ENCODE results near the gene LEMD1. TPM values are rescaled to one million over a fixed set of nuclear protein-coding genes. Genes with fewer than 3 reads are reported as not detected.
"Not testable (repeated sequence)": the region's sequence is repeated elsewhere in the genome, so short reads cannot be mapped to it uniquely, and the experiment has no call there.

Gene LEMD1
- total and polyA plus RNA-seq, 8 donors, result 0.95 to 3.7 (median 1.7) TPM; not detected in 5

GRCh38 chr1:205387845-205388244 lies 34.0 kb downstream of the LEMD1 start:
- Histone ChIP-seq H3K27me3 (peaks cover 0 to 16% (median 0%) of the 10 kb centered on the region in 3 donors), H3K36me3 (no peaks in the 10 kb centered on the region), H3K27ac (no peak overlapping the region), H3K4me3 (no peak overlapping the region), H3K4me1 (no peaks in the 10 kb centered on the region), H3K9me3 (no peaks in the 10 kb centered on the region)
- 90 to 98% (median 96%) methylated on average over 2 of the region's 2 CpGs for WGBS, 5 donors
- TF ChIP-seq POLR2A (IDR thresholded peaks at IDR 0.05) (no peak), CTCF (IDR thresholded peaks at IDR 0.05) (no peak), EP300 (IDR thresholded peaks at IDR 0.05) (no peak), POLR2AphosphoS5 (IDR thresholded peaks at IDR 0.05) (no peak)
- DNase-seq, result no peak
- intact Hi-C loops (cut with DNase I; ENCODE audit: low total_unique reads), result no loop called here

GRCh38 chr1:205382990-205383389 lies 38.9 kb downstream of the LEMD1 start:
- DNase-seq; H3K9me3 ChIP-seq; H3K4me3 ChIP-seq; H3K27ac ChIP-seq; intact Hi-C loops (cut with DNase I; ENCODE audit: low total_unique reads); H3K36me3 ChIP-seq; H3K4me1 ChIP-seq: not testable (repeated sequence)
- WGBS, 5 donors, result 80 to 87% (median 85%) methylated on average over 3 of the region's 3 CpGs
- H3K27me3 ChIP-seq, result peaks cover 0 to 20% (median 0%) of the 10 kb centered on the region in 3 donors

- H3K9me3 ChIP-seq, result no peaks in the 10 kb centered on the region
- WGBS, 5 donors, result 71 to 83% (median 74%) methylated on average over 4 of the region's 4 CpGs
- H3K4me1 ChIP-seq, result no peaks in the 10 kb centered on the region
- no peak overlapping the region for H3K27ac ChIP-seq
- no peak for DNase-seq
- H3K27me3 ChIP-seq, result peaks cover 0 to 23% (median 0%) of the 10 kb centered on the region in 3 donors
- intact Hi-C loops (cut with DNase I; ENCODE audit: low total_unique reads), result no loop called here
- no peaks in the 10 kb centered on the region for H3K36me3 ChIP-seq
- no peak overlapping the region for H3K4me3 ChIP-seq
- TF ChIP-seq EP300 (IDR thresholded peaks at IDR 0.05), result no peak
- TF ChIP-seq POLR2A (IDR thresholded peaks at IDR 0.05), result no peak
- no peak for TF ChIP-seq POLR2AphosphoS5 (IDR thresholded peaks at IDR 0.05)
- TF ChIP-seq CTCF (IDR thresholded peaks at IDR 0.05), result no peak
Measured at GRCh38 chr1:205382561-205382960, 39.3 kb downstream of the LEMD1 start.

- Histone ChIP-seq H3K9me3 (no peaks in the 10 kb centered on the region), H3K4me3 (no peak overlapping the region), H3K36me3 (no peaks in the 10 kb centered on the region), H3K27ac (no peak overlapping the region), H3K27me3 (peaks cover 0 to 33% (median 0%) of the 10 kb centered on the region in 3 donors), H3K4me1 (peaks cover 0 to 2% (median 0%) of the 10 kb centered on the region in 4 donors)
- TF ChIP-seq POLR2A (IDR thresholded peaks at IDR 0.05), result no peak
- WGBS, 5 donors, result 83 to 90% (median 87%) methylated on average over 6 of the region's 6 CpGs
- DNase-seq, result no peak
- intact Hi-C loops (cut with DNase I; ENCODE audit: low total_unique reads), result no loop called here
Measured at GRCh38 chr1:205381305-205381704, 40.6 kb downstream of the LEMD1 start.

- Histone ChIP-seq H3K27ac (no peak overlapping the region), H3K9me3 (no peaks in the 10 kb centered on the region), H3K27me3 (peaks cover 0 to 37% (median 0%) of the 10 kb centered on the region in 3 donors), H3K4me1 (peaks cover 0 to 7% (median 4%) of the 10 kb centered on the region in 4 donors), H3K4me3 (no peak overlapping the region), H3K36me3 (no peaks in the 10 kb centered on the region)
- 51 to 69% (median 61%) methylated on average over 2 of the region's 2 CpGs for WGBS, 5 donors
- intact Hi-C loops (cut with DNase I; ENCODE audit: low total_unique reads), result no loop called here
- TF ChIP-seq POLR2AphosphoS5 (IDR thresholded peaks at IDR 0.05), result no peak
- no peak for TF ChIP-seq CTCF (IDR thresholded peaks at IDR 0.05)
- TF ChIP-seq EP300 (IDR thresholded peaks at IDR 0.05), result no peak
- no peak for TF ChIP-seq POLR2A (IDR thresholded peaks at IDR 0.05)
- DNase-seq, result no peak
Measured at GRCh38 chr1:205380882-205381281, 41.0 kb downstream of the LEMD1 start.

All from stomach (tissue), 9 donors.